Lung microvascular endothelial cell (primary cell): Measurements from ENCODE around the gene THY1. TPM values are rescaled to one million over a fixed set of nuclear protein-coding genes. Genes with fewer than 3 reads are reported as not detected.
"Not testable (repeated sequence)": the region's sequence is repeated elsewhere in the genome, so short reads cannot be mapped to it uniquely, and the experiment has no call there.

Experiments
- DNase-seq, 2 donors: peaks; one replicate each; pipeline versions ENCODE4 v3.0.0 to v3.0.0-alpha.2; 2010; ENCODE audit warnings: low read depth in 2 of 2
- total RNA-seq: library from RNA; depleted of rRNA; stranded (reverse); fragments of >200 nt; gene quantifications from 2 replicates; pipeline ENCODE4 v1.2.1, GENCODE V29; 2014

THY1 gene
- total RNA-seq, 1 donor from 2014 or later, result 0.20 TPM

DNA sequence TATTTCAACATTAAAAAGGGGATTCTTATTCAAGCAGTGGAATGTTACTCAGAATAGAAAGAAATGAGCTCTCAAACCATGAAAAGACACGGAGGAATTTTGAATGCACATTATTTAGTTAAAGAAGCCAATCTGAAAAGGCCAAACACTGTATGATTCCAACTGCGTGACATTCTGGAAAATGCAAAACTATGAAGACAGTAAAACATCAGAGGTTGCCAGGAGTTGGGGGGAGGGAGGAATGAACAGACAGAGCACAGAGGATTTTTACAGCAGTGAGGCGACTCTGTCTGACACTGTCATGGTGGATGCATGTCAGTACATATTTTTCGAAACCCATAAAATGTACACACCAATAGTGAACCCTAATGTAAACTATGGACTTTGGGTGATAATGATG lies 22.9 kb upstream of the THY1 start:
- DNase-seq, result no peak

DNA sequence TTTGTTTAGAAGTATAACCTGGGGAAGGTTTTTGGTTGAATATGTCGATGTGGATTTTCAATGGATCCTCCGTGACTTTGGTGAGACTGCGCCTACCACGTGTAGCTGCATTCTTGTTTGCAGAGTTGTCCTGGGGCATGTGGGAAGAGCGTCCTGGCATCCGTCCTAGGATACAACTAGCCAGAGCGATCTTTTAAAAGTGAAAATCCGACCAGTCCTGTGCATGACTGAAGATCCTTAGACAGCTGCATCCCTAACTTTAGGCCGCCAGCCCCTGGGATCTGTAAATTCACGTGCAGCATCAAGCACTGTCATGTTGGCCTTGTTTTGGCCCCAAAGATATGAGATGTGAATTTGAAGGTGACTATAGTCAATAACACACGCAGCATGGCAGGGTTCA lies 22.4 kb upstream of the THY1 start:
- no peak for DNase-seq

DNA sequence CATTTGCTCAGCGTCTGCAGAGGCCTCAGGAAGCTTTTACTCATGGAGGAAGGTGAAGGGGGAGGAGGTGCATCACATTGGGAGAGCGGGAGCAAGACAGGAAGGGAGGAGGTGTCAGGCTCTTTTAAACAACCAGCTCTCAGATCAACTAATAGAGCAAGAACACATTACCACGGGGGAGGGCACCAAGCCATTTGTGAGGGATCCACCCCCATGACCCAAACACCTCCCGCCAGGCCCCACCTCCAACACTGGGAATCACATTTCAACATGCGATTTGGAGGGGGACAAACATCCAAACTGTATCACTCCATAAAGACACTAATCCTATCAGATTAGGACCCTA lies 18.9 kb upstream of the THY1 start:
- no peak for DNase-seq

DNA sequence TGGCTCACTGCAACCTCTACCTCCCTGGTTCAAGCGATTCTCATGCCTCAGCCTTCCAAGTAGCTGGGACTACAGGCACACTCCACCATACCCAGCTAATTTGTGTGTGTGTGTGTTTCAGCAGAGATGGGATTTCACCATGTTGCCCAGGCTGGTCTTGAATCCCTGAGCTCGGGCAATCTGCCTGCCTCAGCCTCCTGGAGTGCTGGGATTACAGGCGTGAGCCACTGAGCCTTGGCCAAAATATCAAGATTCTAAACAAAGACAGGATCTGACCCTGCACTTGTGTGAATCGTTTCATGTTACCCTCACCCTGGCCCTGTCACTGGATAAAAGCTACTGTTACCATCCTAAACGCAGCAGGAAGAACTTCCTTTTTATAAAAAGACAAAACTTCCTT lies 15.6 kb upstream of the THY1 start:
- no peak for DNase-seq

DNA sequence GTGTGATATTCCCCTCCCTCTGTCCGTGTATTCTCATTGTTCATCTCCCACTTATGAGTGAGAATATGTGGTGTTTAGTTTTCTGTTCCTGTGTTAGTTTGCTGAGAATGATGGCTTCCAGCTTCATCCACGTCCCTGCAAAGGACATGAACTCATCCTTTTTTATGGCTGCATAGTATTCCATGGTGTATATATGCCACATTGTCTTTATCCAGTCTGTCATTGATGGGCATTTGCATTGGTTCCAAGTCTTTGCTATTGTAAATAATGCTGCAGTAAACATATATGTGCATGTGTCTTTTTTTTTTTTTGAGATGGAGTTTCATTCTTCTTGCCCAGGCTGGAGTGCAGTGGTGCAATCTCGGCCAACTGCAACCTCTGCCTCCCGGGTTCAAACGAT lies 14.5 kb upstream of the THY1 start:
- not testable (repeated sequence) for DNase-seq

DNA sequence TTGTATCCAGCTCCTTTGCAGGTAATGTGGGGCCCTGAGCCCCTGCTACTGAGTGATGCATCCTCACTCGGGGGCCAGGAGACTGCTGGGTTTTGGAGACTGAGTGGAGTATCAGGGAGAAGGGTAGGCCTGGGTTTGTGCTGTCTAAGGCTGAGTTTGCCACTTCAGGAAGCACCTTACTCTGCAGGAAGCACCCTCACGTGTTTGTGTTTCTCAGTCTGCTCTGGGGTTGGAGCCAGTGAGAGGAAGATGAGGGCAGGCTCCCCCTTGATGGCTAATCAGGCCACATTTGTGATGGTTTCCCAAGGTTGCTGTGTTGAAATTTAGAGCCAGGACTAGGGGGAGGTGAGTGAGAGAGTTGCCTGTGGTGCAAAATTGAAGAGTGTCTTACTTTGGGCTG lies 13.7 kb upstream of the THY1 start:
- no peak for DNase-seq

DNA sequence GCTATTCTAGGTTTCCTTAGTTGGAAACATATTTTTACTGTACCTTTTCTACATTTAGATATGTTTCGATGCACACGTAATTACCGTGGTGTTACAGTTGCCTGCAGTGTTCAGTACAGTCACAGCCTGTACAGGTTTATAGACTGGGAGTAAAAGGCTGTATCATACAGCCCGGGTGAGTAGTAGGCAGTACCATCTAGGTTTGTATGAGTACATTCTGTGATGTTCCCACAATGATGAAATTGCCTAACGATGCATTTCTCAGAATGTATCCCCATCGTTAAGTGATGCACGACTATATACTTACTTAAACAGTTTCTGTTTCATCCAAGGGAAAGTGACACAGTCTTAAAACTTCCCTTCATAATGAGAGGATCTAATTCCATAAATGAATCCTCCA lies 13.1 kb upstream of the THY1 start:
- DNase-seq, result no peak

DNA sequence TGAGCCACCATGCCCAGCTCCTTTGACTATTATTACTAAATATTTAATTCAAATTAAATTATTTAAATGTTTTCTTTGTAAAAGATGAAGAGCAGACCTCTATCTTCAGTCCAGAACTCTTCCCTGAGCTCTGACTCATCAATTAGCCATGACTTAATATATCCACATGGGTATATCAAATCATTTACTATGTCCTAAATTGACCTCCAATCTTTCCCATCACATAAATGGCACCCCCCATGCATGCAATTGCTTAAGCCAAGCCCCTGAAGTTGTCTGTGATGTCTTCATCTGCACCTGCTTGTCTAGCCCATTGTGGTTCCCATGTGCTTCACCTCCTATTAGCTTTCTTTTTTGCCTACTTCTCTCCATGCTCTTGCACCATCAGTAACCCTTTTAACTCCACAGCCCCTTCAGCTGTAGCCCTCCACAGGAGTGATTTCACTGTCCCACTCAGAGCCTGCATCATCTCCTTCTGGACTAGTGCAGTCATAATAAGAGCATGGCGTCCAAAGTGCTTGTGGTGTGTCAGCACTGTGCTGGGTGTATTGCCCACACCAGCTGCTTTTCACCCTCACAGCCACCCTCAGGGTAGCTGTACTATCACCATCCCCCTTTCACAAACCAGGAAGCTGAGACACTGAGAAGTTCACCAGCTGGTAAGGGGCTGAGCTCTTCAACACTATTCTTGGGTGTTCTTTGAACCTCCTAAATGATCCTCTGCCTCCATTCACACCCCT lies 11.8 kb upstream of the THY1 start:
- DNase-seq, result no peak

DNA sequence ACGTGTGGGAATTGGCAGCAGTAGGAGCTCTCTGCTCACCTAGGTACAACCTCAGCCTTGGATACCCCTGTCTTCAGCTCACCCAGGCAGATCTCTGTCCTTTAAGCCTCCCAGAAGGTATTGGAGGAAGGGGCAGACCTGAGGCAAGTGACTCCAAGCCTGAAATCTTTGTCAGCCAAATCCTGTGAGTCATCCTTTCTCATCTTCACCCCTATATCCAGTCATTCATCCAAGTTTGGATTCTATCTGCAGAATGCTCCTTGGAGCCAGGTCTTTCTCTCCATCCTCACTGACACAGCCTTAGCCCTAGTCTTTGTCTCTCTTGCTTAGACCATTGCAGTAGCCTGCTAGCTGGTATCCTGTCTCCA lies 10.4 kb upstream of the THY1 start:
- DNase-seq, result no peak

DNA sequence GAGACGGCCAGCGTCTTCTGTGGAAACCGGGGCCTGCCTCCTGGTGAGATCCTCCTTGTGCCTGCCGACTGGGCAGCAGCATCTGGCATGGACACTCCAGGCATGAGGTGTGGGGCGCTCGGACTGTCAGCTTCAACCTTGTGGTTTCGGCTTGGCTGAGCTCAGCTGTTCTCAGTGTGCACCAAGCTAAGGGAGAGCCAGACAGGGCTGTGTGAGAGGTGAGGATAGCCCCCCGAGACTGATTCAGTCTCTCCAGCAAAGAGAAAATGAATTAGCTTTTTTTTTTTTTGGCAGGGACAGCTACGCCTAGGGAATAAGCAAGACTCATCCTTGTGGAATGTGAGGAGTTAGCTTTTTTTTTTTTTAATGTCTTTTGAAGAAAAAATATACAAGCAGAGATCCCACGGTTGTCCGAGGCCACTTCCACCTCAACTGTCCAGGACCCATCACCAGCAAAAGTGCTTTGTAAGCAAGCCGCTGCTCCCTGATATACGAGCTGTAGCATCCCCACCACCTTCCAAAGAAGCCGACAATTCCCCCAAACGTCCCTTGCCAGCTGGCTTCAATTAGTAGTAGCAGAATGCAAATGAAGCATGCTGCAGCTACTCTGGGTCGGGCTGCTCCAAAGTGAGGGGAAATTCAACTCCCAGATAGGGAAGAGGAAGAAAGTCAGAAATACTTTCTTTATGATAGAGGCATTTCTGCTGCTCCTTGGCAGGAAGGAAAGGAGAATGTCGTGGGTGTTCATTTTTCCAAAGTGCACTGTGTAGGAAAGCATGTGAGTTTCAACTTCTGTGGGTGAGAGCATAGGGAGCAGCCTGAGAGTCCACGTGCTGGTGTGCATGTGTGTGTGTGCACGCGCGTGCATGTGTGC lies 9.7 kb upstream of the THY1 start:
- DNase-seq, result no peak

DNA sequence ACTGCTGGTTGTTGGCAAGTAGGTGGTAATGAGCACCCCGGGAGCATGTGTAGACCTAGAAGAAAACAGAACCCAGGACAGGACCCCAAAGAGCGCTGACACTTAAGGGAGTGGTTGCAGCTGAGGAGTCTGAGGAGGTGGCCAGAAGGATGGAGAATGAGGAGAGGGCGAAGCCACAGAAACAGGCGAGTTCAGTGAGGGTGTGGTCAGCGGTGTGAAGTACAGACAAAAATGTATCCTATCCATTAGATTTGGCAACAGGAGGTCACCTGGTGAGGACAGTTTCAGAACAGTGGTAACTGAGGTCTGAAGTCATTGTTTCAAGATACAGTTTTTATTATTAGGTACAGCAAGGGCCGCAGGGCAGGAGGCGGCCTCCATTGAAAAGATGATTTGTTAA lies 8.6 kb upstream of the THY1 start:
- no peak for DNase-seq

DNA sequence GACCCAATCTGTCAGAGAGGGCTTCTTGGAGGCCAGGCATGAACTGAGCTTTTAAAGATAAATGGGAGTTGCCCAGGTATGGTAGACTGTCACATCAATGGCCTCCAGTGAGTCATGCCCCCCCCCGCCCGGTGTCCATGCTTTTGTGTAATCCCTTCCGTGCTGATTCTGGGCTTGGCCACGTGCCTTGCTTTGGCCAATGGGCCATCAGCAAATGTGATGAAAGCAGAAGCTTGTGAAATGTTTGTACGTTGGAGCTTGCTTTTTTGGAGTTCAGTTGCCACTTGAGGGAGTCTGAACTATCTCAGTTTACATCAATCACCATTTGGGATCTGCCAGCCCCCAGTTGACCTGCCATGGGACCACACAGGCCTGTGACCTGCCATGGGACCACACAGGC lies 4.3 kb upstream of the THY1 start:
- no peak for DNase-seq

DNA sequence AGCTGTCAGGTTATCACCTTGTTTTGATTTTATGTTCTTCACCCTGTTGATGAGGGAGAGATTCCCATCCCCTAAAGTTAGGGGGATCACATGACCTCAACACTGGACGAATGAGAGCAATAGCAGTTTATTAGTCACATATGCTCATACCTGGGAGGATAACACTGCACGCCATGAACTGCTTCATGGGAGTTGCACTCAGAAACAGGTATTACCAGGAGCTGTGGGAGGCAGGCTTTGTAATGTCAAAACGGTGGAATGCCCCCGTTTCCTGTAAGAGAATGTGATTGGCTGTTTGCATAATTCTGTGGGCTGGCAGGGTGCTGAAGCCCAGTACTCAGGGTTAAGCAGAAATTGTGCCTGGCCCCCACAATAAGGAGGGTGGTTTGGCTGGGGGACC lies 3.2 kb upstream of the THY1 start:
- DNase-seq, result no peak

DNA sequence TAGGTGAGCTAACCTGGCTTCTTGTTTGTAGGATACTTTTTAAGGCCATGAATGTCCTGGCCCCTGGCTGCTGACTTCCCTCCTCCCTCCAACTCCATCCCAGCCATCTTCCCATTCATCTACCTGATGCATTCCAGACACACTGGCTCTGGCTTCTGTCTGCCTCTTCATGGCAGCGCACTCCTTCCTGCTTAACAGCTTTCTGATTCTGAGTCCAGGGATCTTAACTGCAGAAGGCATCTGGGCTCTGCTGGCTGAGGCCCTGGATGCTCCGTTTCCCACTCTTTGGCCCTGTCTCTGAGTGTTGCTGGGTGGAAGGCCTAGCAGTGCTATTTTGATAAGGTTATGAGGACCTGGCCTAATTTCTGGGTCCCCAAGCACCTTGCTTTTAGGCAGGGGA lies 1.8 kb upstream of the THY1 start:
- DNase-seq, result no peak

DNA sequence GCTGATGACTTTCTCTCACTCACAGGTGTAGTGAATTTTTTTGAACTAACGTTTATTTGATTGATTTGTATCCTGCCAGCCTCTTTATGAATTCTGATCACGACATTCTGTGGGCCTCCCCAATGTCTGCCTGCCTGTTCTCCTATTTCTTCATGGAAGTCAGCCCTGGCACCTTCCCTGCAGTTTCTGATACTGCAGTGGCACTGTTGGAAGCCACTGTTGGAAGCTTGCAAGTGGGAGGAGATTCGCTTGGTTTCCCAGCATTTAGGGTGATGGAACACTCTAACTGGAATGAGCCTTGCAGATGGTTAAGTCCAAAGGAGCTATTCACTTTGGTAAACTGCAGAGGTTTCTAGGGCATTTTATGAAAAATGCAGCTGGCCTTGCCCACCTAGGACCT lies 1.3 kb upstream of the THY1 start:
- DNase-seq, result no peak

DNA sequence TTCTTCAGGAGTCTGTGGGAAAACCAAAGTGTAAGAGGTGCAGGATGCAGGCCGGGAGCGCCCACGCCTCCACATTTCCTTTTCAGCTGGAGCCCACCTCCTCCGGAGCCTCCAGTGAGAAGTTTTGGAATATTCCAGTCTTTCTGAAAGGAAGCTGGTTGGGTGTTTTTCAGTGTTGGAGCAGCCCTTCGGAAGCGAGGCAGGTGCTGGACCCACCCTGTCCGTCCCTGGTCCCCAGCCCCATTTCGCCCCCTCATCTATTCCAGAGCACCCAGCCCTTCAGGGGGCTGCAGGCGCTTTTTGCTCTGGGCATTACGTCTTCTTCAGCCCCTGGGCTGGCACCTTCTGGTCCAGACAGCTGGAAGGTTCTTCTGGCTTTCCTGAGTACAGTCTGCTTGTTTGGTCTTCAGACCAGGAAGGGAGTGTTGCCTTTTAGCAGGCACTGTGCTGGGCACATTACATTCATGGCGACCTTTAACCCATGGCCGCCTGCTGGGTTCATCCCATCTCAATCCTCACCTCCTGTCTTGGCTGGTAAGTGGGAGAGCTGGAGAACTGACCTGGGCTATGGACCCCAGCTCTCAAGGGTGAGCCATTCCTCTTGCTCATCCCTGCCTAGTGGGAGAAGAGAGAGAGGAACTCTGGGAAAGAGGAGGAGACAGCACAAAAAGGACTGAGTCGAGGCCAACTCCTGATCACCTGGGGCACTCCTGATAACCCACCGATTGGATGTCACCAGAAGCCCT lies 710 bp upstream of the THY1 start:
- DNase-seq, result no peak

DNA sequence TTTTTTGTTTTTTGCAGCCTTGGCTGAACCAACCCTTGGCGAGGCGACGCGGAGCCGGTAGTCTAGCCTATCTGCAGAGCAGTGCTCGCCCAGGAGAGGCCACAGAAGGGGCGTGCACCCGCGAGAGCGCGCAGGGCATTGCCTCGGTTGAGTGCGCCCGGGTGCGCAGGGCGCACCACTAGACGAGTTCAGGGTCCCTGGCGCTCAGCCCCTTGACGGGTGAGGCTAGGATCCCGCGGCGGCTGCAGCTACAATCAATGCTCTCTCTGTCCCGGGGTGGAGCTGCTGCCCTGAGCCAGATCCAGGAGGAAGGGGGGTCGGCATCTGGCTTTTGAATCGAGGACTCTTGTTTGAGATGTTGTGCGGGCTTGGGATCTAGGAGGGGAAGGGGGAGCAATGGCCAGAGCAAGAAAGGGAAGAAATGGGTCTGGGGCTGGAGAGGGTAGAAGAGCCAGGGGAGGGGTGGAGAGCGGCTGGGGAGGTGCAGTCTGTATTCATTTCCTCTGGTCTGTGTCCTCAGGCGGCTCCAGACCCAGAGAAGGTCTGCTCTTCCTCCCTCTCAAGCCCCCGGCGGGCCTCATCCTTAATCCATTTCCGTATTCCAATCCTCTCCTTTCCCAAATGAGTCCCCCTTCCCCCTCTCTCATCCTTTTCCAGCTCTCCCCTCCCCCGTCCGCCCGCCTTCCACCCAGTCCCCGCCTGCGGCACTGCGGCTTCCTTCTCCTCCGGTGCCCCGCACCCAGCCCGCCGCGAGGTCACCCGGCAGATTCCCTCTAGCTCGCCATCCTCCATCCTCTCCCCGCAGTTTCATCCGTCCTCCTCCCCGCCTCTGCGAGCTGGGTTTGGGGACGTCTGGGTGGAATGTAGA lies 797 bp downstream of the THY1 start:
- no peak for DNase-seq

DNA sequence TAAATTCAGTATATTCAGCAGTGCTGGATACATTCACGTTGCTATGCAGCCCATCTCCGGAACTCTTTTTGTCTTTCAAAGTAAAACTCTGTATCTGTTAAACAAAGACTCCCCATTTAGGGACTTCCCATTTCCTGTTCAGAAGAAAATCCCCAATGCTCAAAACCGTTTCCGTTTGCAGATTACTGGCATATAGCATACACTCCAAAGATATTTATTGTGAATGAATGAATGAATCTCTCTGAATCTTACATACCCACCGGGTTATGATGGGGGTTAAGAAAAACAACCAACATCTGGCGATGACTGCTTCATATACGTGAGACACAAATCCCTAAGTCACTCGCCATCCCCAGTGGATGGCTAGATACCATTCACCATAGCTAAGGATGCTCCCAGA lies 1.6 kb downstream of the THY1 start:
- DNase-seq, result no peak

DNA sequence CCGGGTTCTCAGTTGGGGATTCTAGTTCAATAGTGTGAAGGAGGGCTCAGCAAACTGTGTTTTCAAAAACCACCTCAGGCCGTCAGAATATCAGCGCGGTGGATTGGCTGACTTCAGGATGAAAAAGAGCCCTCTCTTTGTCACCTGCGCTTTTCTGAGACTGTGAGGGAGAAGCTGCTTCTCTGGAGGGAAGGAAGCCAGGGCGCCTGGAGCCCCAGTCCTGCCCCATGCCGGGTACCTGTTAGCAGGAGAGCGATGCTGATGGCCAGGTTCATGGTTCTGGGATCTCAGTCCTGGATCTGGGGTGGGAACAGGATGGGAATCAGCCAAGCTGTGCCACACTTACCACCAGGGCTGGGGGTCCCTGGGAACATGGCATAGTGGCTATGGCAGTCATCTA lies 2.3 kb downstream of the THY1 start:
- no peak for DNase-seq

DNA sequence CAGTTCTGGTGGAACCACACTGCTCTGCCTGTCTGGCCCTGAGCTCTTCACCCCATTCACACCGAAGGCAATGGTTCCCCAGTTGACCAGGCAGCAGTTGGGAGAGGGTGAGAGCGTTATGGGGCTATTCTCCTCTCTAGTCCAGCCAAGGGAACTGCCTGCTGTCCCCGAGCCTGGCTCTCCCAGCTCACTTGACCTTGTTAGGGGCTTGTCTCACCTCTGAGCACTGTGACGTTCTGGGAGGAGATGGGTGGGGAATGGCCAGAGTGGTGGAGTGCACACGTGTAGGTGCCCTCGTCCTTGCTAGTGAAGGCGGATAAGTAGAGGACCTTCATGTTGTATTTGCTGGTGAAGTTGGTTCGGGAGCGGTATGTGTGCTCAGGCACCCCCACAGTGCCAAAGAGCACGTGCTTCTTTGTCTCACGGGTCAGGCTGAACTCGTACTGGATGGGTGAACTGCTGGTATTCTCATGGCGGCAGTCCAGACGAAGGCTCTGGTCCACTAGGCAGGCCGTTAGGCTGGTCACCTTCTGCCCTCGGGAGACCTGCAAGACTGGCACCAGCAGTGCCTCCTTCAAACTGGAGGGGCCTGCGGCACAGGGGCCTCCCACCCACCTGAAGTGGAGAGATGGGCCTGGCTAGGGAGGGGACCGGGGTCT lies 3.0 kb downstream of the THY1 start:
- DNase-seq, result no peak

DNA sequence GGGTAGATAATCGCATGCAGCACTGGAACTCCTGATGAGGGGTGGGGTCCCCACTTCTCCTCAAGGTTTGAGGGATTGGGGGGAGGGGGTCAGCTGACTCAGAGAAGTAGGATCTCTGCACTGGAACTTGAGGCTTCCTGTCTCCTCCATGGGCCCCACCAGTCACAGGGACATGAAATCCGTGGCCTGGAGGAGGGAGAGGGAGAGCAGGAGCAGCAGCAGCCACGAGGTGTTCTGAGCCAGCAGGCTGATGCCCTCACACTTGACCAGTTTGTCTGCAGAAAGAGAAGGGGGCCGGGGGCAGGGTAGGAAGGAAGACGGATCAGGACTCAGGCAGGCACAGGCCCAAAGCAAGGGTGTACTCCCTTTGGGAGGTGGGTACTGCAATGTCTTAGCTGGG lies 3.7 kb downstream of the THY1 start:
- DNase-seq, result no peak
